Gastroesophageal sphincter (tissue), 3 donors: ENCODE results near the gene CCNL1.

Experiments used
- EP300 ChIP-seq: sonication (generic); formaldehyde crosslinking; IDR thresholded peaks from one replicate; pipeline ENCODE4 v1.6.1; 2017; ENCODE audit warnings: antibody characterized with exemption, mild to moderate bottlenecking
- POLR2A ChIP-seq, 2 donors: fragments of 450-650 bp; IDR thresholded peaks; one replicate each; pipeline ENCODE4 v1.6.1; 2017; ENCODE audit warnings: antibody characterized with exemption in 2 of 2, mild to moderate bottlenecking in 2 of 2, moderate library complexity in 1 of 2
- POLR2AphosphoS5 ChIP-seq: sonication (generic); formaldehyde crosslinking; IDR thresholded peaks from one replicate; pipeline ENCODE4 v1.6.1; 2017; ENCODE audit warnings: antibody characterized with exemption
- TF ChIP-seq, protein P1 (sequence below), 4 experiments: fragments of 200-600 bp in 2 of 4; fragments of 450-650 bp in 2 of 4; sonication (generic) in 1 of 4; IDR thresholded peaks; one replicate each; pipeline ENCODE4 v1.5.1; 2017 to 2019; ENCODE audit warnings: antibody characterized with exemption in 4 of 4, mild to moderate bottlenecking in 2 of 4, moderate library complexity in 2 of 4

DNA sequence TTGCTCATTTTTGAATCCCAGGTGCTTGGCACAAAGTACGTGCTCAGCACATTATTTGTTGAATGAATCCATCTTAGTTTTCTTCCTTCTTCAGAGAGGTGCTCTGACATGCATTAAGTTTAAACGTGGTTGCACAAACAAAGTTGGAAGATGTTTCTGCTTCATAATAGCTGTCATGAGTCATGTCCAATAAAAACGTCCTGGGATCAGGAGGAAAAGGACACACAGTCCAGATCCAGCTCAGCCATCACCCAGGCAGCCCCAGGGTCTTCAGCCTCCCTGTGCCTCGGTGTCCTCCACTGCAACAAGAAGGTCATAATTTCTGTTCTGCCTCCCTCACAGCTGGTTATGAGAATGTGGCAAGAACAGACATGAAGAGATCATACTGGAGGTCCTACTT, 55.4 kb downstream of the CCNL1 start:
- TF ChIP-seq, protein P1, sequence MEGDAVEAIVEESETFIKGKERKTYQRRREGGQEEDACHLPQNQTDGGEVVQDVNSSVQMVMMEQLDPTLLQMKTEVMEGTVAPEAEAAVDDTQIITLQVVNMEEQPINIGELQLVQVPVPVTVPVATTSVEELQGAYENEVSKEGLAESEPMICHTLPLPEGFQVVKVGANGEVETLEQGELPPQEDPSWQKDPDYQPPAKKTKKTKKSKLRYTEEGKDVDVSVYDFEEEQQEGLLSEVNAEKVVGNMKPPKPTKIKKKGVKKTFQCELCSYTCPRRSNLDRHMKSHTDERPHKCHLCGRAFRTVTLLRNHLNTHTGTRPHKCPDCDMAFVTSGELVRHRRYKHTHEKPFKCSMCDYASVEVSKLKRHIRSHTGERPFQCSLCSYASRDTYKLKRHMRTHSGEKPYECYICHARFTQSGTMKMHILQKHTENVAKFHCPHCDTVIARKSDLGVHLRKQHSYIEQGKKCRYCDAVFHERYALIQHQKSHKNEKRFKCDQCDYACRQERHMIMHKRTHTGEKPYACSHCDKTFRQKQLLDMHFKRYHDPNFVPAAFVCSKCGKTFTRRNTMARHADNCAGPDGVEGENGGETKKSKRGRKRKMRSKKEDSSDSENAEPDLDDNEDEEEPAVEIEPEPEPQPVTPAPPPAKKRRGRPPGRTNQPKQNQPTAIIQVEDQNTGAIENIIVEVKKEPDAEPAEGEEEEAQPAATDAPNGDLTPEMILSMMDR (IDR thresholded peaks at IDR 0.05): no peak
- TF ChIP-seq EP300: no peak
- no peak for TF ChIP-seq POLR2A (IDR thresholded peaks at IDR 0.05)
- no peak for TF ChIP-seq POLR2AphosphoS5
